ENCODE data around the gene PDSS2. TPM values are rescaled to one million over a fixed set of nuclear protein-coding genes. Genes with fewer than 3 reads are reported as not detected.

Gene PDSS2
- total RNA-seq, 1 experiment from 2014 or later: 12.1 TPM

GRCh38 chr6:107305391-107305790, 154.0 kb downstream of the PDSS2 start:
- H3K79me2 ChIP-seq (ENCODE audit: insufficient read depth, low read length): no peaks in the 10 kb centered on the region
- peaks cover 4 to 5% of the 10 kb centered on the region in 2 experiments for H3K4me1 Mint-ChIP-seq
- H2BK12ac ChIP-seq (ENCODE audit: insufficient read length, low read depth, low read length): no peak overlapping the region
- 0 out of 7 replicates have a peak, but pooled peaks cover 0 to 4% (median 0%) of the 10 kb centered on the region in 3 experiments for H3K36me3 Mint-ChIP-seq (ENCODE audit: insufficient read depth in 1 of 3, low read depth in 3 of 3)
- H3K4me3 Mint-ChIP-seq: no peak overlapping the region
- H2BK20ac ChIP-seq (ENCODE audit: low read depth, low read length, poor library complexity, severe bottlenecking): no peak overlapping the region
- TF ChIP-seq, protein P1, sequence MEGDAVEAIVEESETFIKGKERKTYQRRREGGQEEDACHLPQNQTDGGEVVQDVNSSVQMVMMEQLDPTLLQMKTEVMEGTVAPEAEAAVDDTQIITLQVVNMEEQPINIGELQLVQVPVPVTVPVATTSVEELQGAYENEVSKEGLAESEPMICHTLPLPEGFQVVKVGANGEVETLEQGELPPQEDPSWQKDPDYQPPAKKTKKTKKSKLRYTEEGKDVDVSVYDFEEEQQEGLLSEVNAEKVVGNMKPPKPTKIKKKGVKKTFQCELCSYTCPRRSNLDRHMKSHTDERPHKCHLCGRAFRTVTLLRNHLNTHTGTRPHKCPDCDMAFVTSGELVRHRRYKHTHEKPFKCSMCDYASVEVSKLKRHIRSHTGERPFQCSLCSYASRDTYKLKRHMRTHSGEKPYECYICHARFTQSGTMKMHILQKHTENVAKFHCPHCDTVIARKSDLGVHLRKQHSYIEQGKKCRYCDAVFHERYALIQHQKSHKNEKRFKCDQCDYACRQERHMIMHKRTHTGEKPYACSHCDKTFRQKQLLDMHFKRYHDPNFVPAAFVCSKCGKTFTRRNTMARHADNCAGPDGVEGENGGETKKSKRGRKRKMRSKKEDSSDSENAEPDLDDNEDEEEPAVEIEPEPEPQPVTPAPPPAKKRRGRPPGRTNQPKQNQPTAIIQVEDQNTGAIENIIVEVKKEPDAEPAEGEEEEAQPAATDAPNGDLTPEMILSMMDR (conservative IDR thresholded peaks at IDR 0.05): no peak
- no peak overlapping the region for H3K9ac ChIP-seq (ENCODE audit: extremely low read depth, insufficient read length, low read length)
- H3K4ac ChIP-seq (ENCODE audit: low read depth, low read length): no peak overlapping the region
- H4K91ac ChIP-seq (ENCODE audit: insufficient read length, low read depth, low read length): no peak overlapping the region
- no CpG with 5 or more reads among the region's 2 CpGs for WGBS (ENCODE audit: extremely low coverage, insufficient read length, low lambda C conversion rate)
- H2AK5ac ChIP-seq (ENCODE audit: insufficient read length, low read length): no peak overlapping the region
- H3K4me1 ChIP-seq (ENCODE audit: insufficient read depth, low read length): no peaks in the 10 kb centered on the region
- no peak overlapping the region for H3K18ac ChIP-seq (ENCODE audit: insufficient read length, low read depth, low read length)
- H3K56ac ChIP-seq (ENCODE audit: insufficient read length, low read depth, low read length): no peak overlapping the region
- no peaks in the 10 kb centered on the region for H3K9me3 ChIP-seq (ENCODE audit: control insufficient read depth, low read depth, low read length)
- no peak overlapping the region for H2BK15ac ChIP-seq (ENCODE audit: low read depth, low read length)
- H3K27ac Mint-ChIP-seq: no peak overlapping the region
- DNase-seq: no peak
- H3K4me2 ChIP-seq (ENCODE audit: insufficient read depth, insufficient read length, low read length): no peak overlapping the region
- H4K8ac ChIP-seq (replicated peaks; ENCODE audit: insufficient read length, low read depth, low read length): no peak overlapping the region
- no peak overlapping the region for H4K5ac ChIP-seq (ENCODE audit: insufficient read length, low read depth, low read length)
- H3T11ph ChIP-seq (ENCODE audit: low read length): no peak overlapping the region
- no peak overlapping the region for H3K27ac ChIP-seq (ENCODE audit: insufficient read length, low read depth, low read length)
- no peaks in the 10 kb centered on the region for H3K79me1 ChIP-seq (ENCODE audit: insufficient read depth, low read depth, low read length, poor library complexity, severe bottlenecking)
- no peak overlapping the region for H3K23ac ChIP-seq (ENCODE audit: insufficient read length, low read depth, low read length)
- H3K9me3 Mint-ChIP-seq: no peaks in the 10 kb centered on the region; a peak in 2 of 5 replicates
- no peaks in the 10 kb centered on the region for H4K20me1 ChIP-seq (ENCODE audit: control insufficient read depth, insufficient read depth, insufficient read length)
- H3K14ac ChIP-seq (ENCODE audit: insufficient read depth, low read length): no peak overlapping the region
- no peaks in the 10 kb centered on the region for H3K27me3 Mint-ChIP-seq (ENCODE audit: low read depth)
- H2BK120ac ChIP-seq (ENCODE audit: low read depth, low read length, poor library complexity, severe bottlenecking): no peak overlapping the region
- H3K23me2 ChIP-seq (ENCODE audit: insufficient read length, low read depth, low read length, poor library complexity, severe bottlenecking): no peaks in the 10 kb centered on the region
- H2BK5ac ChIP-seq (ENCODE audit: insufficient read length, low read length): no peak overlapping the region
- H3K27me3 ChIP-seq (ENCODE audit: insufficient read depth, low read length): no peaks in the 10 kb centered on the region; the same call in 1 of the 2 replicates
- no peak overlapping the region for H2AFZ ChIP-seq (ENCODE audit: low read length)
